Peyer's patch (tissue), 4 donors: ENCODE results near the gene SNRNP200. TPM values are rescaled to one million over a fixed set of nuclear protein-coding genes. Genes with fewer than 3 reads are reported as not detected.

Experiments used
- DNase-seq, 3 donors: peaks; one replicate each; pipeline ENCODE4 v3.0.0-alpha.2; 2017 to 2019
- H3K27ac ChIP-seq, 4 donors: fragments of 200-600 bp; sonication (generic); one replicate each; pipeline ENCODE4 v1.5.1; 2016 to 2019
- H3K27me3 ChIP-seq, 2 donors: fragments of 200-600 bp; sonication (generic); one replicate each; pipeline ENCODE4 v1.5.1; 2019
- H3K36me3 ChIP-seq, 3 donors: fragments of 200-600 bp; sonication (generic); one replicate each; pipeline ENCODE4 v1.5.1; 2016 to 2019
- H3K4me1 ChIP-seq, 4 donors: fragments of 200-600 bp; sonication (generic); one replicate each; pipeline ENCODE4 v1.5.1; 2016 to 2019
- H3K4me3 ChIP-seq, 4 donors: fragments of 200-600 bp; sonication (generic); 1 replicate in 3 of 4; 2 replicates in 1 of 4; pipeline ENCODE4 v1.5.1; 2016 to 2019; ENCODE audit warnings: mild to moderate bottlenecking in 1 of 4
- H3K9me3 ChIP-seq, 4 donors: fragments of 200-600 bp; sonication (generic); one replicate each; pipeline ENCODE4 v1.5.1; 2016 to 2019; ENCODE audit warnings: mild to moderate bottlenecking in 1 of 4
- POLR2A ChIP-seq, 2 donors: fragments of 450-650 bp; IDR thresholded peaks; one replicate each; pipeline ENCODE4 v1.5.1; 2017; ENCODE audit warnings: antibody characterized with exemption in 2 of 2, mild to moderate bottlenecking in 2 of 2, moderate library complexity in 2 of 2
- total RNA-seq, 4 donors: library from RNA; depleted of rRNA; stranded (reverse); fragments of >200 nt; gene quantifications; one replicate each; pipeline ENCODE4 v1.1.0, GENCODE V29; 2016
- TF ChIP-seq, protein P1 (sequence below), 6 experiments: fragments of 450-650 bp in 4 of 6; fragments of 200-600 bp in 2 of 6; sonication (generic) in 1 of 6; IDR thresholded peaks; one replicate each; pipeline ENCODE4 v1.5.1; 2017 to 2019; ENCODE audit warnings: antibody characterized with exemption in 6 of 6, mild to moderate bottlenecking in 3 of 6, moderate library complexity in 1 of 6

SNRNP200 gene
- total RNA-seq, 4 donors from 2014 or later = 96.7 to 189 (median 119) TPM

DNA sequence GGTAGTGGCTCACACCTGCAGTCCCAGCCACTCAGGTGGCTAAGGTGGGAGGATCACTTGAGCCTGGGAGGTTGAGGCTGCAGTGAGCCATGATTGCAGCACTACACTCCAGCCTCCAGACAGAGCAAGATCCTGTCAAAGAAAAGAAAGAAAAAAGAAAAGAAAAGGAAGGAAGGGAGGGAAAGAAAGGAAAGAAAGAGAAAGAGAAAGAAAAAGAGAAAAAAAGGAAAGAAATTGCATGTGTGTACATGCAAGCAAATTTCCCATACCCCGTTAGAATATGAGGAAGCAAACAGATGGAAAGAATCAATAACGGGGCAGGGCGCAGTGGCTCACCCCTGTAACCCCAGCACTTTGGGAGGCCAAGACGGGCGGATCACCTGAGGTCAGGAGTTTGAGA is 57.5 kb downstream of the SNRNP200 start:
- H3K4me1 ChIP-seq = peaks cover 0 to 13% (median 0%) of the 10 kb centered on the region in 4 donors
- no peak for DNase-seq
- TF ChIP-seq, protein P1, sequence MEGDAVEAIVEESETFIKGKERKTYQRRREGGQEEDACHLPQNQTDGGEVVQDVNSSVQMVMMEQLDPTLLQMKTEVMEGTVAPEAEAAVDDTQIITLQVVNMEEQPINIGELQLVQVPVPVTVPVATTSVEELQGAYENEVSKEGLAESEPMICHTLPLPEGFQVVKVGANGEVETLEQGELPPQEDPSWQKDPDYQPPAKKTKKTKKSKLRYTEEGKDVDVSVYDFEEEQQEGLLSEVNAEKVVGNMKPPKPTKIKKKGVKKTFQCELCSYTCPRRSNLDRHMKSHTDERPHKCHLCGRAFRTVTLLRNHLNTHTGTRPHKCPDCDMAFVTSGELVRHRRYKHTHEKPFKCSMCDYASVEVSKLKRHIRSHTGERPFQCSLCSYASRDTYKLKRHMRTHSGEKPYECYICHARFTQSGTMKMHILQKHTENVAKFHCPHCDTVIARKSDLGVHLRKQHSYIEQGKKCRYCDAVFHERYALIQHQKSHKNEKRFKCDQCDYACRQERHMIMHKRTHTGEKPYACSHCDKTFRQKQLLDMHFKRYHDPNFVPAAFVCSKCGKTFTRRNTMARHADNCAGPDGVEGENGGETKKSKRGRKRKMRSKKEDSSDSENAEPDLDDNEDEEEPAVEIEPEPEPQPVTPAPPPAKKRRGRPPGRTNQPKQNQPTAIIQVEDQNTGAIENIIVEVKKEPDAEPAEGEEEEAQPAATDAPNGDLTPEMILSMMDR (IDR thresholded peaks at IDR 0.05) = no peak
- TF ChIP-seq POLR2A (IDR thresholded peaks at IDR 0.05) = no peak
- H3K27ac ChIP-seq = no peak overlapping the region
- no peaks in the 10 kb centered on the region for H3K9me3 ChIP-seq
- peaks cover 0 to 17% (median 0%) of the 10 kb centered on the region in 3 donors for H3K36me3 ChIP-seq
- no peak overlapping the region for H3K4me3 ChIP-seq
- H3K27me3 ChIP-seq = no peaks in the 10 kb centered on the region

DNA sequence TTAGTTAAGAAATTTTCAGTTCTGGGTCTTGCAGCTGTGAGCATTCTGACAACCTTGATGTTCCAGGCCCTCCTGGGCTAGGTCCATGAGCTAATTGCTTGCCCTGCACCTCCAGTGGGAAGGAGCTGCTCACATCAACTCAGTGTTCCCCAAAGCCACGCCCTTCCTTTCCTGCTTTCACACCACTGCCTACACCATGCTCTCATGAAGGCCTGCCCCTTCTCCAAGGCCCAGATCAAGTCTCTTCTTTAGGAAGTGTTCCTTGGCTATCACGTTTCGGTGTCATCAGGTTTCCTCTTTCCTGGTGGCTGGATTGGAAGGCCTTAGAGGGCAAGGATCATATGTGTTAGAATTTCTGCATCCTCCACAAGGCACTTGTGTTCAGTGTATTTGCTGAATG is 58.3 kb downstream of the SNRNP200 start:
- DNase-seq = no peak
- TF ChIP-seq POLR2A (IDR thresholded peaks at IDR 0.05) = no peak
- TF ChIP-seq, protein P1 (IDR thresholded peaks at IDR 0.05) = no peak
- no peak overlapping the region for H3K4me3 ChIP-seq
- peaks cover 0 to 7% (median 0%) of the 10 kb centered on the region in 4 donors for H3K4me1 ChIP-seq
- no peaks in the 10 kb centered on the region for H3K9me3 ChIP-seq
- H3K27ac ChIP-seq = no peak overlapping the region
- peaks cover 0 to 8% (median 0%) of the 10 kb centered on the region in 3 donors for H3K36me3 ChIP-seq
- no peaks in the 10 kb centered on the region for H3K27me3 ChIP-seq

DNA sequence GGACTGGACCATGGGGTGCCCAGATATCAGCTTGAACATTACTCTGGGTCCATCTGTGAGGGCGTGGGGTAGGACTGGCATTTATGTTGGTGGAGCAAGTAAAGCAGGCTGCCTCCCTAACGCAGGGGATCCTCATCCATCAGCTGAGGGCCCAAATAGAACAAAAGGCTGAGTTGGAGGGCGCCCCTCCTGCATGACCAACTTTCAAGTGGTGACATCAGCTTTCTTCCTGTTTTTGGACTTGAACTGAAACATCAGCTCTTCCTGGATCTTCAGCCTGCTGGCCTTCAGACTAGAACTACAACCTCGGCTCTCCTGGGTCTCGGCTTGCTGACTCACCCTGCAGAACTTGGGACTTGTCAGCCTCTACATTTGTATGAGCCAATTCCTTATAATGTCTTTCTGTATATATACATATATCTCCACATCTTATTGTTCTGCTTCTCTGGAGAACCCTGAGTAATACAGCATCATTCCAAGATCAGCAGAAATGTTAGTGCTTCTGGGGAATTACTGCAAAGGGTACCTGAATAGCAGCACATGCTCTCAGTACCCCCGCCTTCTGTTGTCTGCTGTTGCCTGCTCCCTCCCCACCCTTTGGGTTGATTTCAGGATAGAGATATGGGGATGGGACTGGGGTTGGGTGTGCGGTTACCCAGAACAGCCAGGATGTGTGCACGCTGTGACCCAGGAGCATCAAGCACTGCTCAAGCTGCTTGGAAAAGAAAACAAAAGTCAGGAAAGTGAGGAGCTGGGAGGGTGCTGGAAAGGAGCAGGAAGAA is 59.5 kb downstream of the SNRNP200 start:
- peaks cover 0 to 8% (median 3%) of the 10 kb centered on the region in 4 donors for H3K4me1 ChIP-seq
- no peaks in the 10 kb centered on the region for H3K36me3 ChIP-seq
- peak in 1 of 3 donors; percentile 58 for DNase-seq
- no peaks in the 10 kb centered on the region for H3K27me3 ChIP-seq
- no peaks in the 10 kb centered on the region for H3K9me3 ChIP-seq
- no peak for TF ChIP-seq POLR2A (IDR thresholded peaks at IDR 0.05)
- TF ChIP-seq, protein P1 (IDR thresholded peaks at IDR 0.05) = no peak
- peak overlapping the region in 1 of 4 donors; percentile 23 for H3K27ac ChIP-seq
- H3K4me3 ChIP-seq = no peak overlapping the region

DNA sequence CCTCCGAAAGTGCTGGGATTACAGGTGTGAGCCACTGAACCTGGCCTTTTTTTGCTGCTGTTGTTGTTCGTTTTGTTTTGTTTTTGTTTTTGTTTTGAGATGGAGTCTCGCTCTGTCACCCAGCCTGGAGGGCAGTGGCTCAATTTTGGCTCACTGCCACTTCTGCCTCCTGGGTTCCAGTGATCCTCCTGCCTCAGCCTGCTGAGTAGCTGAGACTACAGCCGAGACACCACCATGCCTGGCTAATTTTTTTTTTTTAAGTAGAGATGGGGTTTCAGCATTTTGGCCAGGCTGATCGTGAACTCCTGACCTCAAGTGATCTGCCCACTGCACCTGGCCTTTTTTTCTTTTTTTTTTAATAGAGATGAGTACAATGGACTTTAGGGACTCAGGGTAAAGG is 61.5 kb downstream of the SNRNP200 start:
- H3K9me3 ChIP-seq = no peaks in the 10 kb centered on the region
- no peak overlapping the region for H3K27ac ChIP-seq
- TF ChIP-seq, protein P1 (IDR thresholded peaks at IDR 0.05) = no peak
- TF ChIP-seq POLR2A (IDR thresholded peaks at IDR 0.05) = no peak
- H3K4me3 ChIP-seq = no peak overlapping the region
- no peaks in the 10 kb centered on the region for H3K27me3 ChIP-seq
- H3K36me3 ChIP-seq = no peaks in the 10 kb centered on the region
- DNase-seq = no peak
- peaks cover 0 to 8% (median 3%) of the 10 kb centered on the region in 4 donors for H3K4me1 ChIP-seq

DNA sequence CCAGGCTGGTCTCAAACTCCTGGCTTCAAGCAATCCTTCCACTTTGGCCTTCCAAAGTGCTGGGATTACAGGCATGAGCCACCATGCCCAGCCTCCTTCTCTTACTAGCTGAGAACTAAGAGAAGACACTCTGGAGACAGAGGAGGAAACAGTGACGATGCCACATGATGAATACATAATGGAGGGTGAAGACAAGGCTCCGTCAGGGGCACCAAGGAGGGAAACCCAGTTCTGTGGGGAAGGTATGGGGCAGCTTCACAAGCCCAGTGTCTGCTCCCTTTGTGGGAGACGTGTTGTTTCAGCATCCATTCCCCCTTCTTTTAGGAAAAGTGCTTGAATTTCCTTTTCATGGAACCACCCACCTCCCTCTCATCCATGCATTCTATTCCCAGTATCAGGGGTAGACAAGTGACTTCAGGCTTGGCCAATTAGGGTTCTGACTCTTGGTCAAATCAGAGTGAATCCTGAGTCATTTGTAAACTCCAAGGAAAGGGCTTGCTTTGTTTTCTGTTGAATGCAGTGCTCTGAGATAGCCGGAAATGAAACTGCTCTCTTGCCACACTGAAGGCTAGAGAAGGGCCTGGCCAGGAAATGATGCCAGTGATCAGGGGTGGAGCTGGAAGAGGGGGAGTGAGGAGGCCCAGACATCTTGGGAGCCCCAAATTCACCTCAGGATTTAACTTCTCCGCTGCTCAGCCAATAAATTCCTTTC is 63.3 kb downstream of the SNRNP200 start:
- no peaks in the 10 kb centered on the region for H3K27me3 ChIP-seq
- TF ChIP-seq, protein P1 (IDR thresholded peaks at IDR 0.05) = no peak
- TF ChIP-seq POLR2A (IDR thresholded peaks at IDR 0.05) = no peak
- H3K27ac ChIP-seq = peak overlapping the region; percentile 59 to 82 (median 72)
- peaks cover 0 to 8% (median 3%) of the 10 kb centered on the region in 4 donors for H3K4me1 ChIP-seq
- H3K36me3 ChIP-seq = no peaks in the 10 kb centered on the region
- peak in 2 of 3 donors; percentile 77 to 79 for DNase-seq
- no peaks in the 10 kb centered on the region for H3K9me3 ChIP-seq
- H3K4me3 ChIP-seq = no peak overlapping the region
